ENCODE data around the gene ARHGEF37.

- TF ChIP-seq POLR2A (IDR thresholded peaks at IDR 0.05; ENCODE audit: low read depth, low read length): no peak
- TF ChIP-seq POLR2AphosphoS5 (IDR thresholded peaks at IDR 0.05; ENCODE audit: low read depth, low read length): no peak
Measured at GRCh38 chr5:149603920-149604319, 22.6 kb downstream of the ARHGEF37 start.
